Panc1 (cell line): ENCODE measurements around the gene KMT5B. TPM values are rescaled to one million over a fixed set of nuclear protein-coding genes. Genes with fewer than 3 reads are reported as not detected.

Experiments
- ATAC-seq: fragments of 200-7000 bp; cut with Tn5 transposase; 2 replicates; pipeline ENCODE4 v1.9.1; 2020; ENCODE audit warnings: mild to moderate bottlenecking, moderate library complexity
- BruUV-seq: library from RNA; stranded (reverse); fragments of 400-500 nt; replicated peaks from 2 replicates; lab custom pipeline; 2021; lab: Mats Ljungman, UMichigan
- CTCF ChIA-PET: fragments of 300-600 bp; sonication (Branson Sonifier 250); formaldehyde crosslinking; loops from one replicate; lab custom pipeline; 2022; ENCODE audit warnings: antibody characterized with exemption; lab: Charles Lee
- POLR2A ChIA-PET: fragments of 300-600 bp; sonication (Branson Sonifier 250); formaldehyde crosslinking; loops from one replicate; lab custom pipeline; 2022; ENCODE audit warnings: antibody characterized with exemption; lab: Charles Lee
- DNase-seq: peaks from one replicate; pipeline ENCODE4 v3.0.0-alpha.2; 2010; ENCODE audit warnings: low read depth, low spot score
- H3K27ac ChIP-seq: 2 replicates; pipeline ENCODE4 v1.5.1; 2011; ENCODE audit warnings: mild to moderate bottlenecking, low read length, inconsistent platforms
- H3K27me3 ChIP-seq: fragments of 200-500 bp; sonication (Bioruptor generic); 2 replicates; pipeline ENCODE4 v1.6.0; 2014; ENCODE audit warnings: low read length, inconsistent platforms; ENCODE audit not compliant: control insufficient read depth, insufficient read depth
- H3K36me3 ChIP-seq: fragments of 200-500 bp; sonication (Bioruptor generic); 2 replicates; pipeline ENCODE4 v1.5.1; 2014; ENCODE audit warnings: inconsistent platforms, mild to moderate bottlenecking, low read length, moderate library complexity; ENCODE audit not compliant: control insufficient read depth, insufficient read depth
- H3K4me1 ChIP-seq: 2 replicates; pipeline ENCODE4 v1.5.1; 2011; ENCODE audit warnings: inconsistent platforms, mild to moderate bottlenecking, low read length, moderate library complexity; ENCODE audit not compliant: control insufficient read depth, insufficient read depth
- H3K4me3 ChIP-seq, 2 experiments: 2 replicates each; pipeline ENCODE4 v1.5.1; 2011 to 2012; ENCODE audit warnings: low read depth in 2 of 2, low read length in 2 of 2, mild to moderate bottlenecking in 2 of 2, inconsistent platforms in 1 of 2, moderate library complexity in 1 of 2
- H3K9me3 ChIP-seq: fragments of 200-500 bp; sonication (Bioruptor generic); 2 replicates; pipeline ENCODE4 v1.5.1; 2014; ENCODE audit warnings: low read depth, mild to moderate bottlenecking, inconsistent platforms, low read length, moderate library complexity; ENCODE audit not compliant: control insufficient read depth, insufficient read depth
- POLR2AphosphoS5 ChIP-seq: IDR thresholded peaks from 2 replicates; pipeline ENCODE4 v1.6.1; 2012; ENCODE audit warnings: mild to moderate bottlenecking, low read depth, low read length, moderate library complexity
- SIN3A ChIP-seq: IDR thresholded peaks from 2 replicates; pipeline ENCODE4 v1.6.1; 2012; ENCODE audit warnings: low read depth, mild to moderate bottlenecking, low read length, moderate library complexity, borderline replicate concordance; ENCODE audit not compliant: insufficient read depth
- TCF7L2 ChIP-seq: IDR thresholded peaks from 2 replicates; pipeline ENCODE4 v1.6.1; 2011; ENCODE audit warnings: mild to moderate bottlenecking, low read depth, low read length, inconsistent platforms
- in situ Hi-C: cut with HindIII; loops from 2 replicates; pipeline ENCODE4 v1.10.0; 2016; ENCODE audit warnings: low sequenced_read_pairs, low pct_unique_long_range_greater_than_20kb
- intact Hi-C: fragments of 100-400 bp; cut with micrococcal nuclease; formaldehyde crosslinking; loops from one replicate; pipeline ENCODE4 v1.10.0; 2022; ENCODE audit not compliant: unreplicated experiment
- total RNA-seq: library from RNA; stranded (reverse); gene quantifications from one replicate; pipeline ENCODE4 v1.2.1, GENCODE V29; 2021; ENCODE audit not compliant: unreplicated experiment
- TF ChIP-seq, protein P1 (sequence below), 2 experiments: IDR thresholded peaks; 2 replicates each; pipeline ENCODE4 v1.6.1; 2011 to 2012; ENCODE audit warnings: low read depth in 2 of 2, control low read depth in 1 of 2, low read length in 1 of 2, mild to moderate bottlenecking in 1 of 2, moderate library complexity in 1 of 2; ENCODE audit not compliant: insufficient read depth in 1 of 2
- TF ChIP-seq, protein P2 (sequence below): fragments of 450-650 bp; IDR thresholded peaks from 2 replicates; pipeline ENCODE4 v1.5.1; 2017; ENCODE audit warnings: mild to moderate bottlenecking

Gene KMT5B
- total RNA-seq, 1 experiment from 2014 or later = 48.6 TPM

DNA sequence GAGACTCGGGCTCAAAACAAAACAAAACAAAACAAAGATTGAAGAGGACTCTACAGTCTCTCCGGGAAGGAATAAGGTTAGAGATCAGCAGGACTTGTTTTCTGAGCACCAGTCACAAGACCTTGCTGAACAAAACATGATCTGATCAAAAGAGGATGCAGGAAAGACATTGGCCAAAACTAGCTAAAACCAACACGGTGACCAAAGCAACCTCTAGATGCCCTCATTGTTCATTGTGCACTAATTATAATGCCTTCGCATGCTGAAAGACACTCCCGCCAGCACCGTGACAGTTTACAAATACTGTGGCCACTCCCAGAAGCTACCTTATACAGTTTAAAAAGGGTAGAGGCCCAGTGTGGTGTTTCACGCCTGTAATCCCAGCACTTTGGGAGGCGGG, 76.2 kb downstream of the KMT5B start:
- no peak for ATAC-seq
- ChIA-PET POLR2A (no interaction called here), CTCF (no interaction called here)
- in situ Hi-C loops (no loop called here), intact Hi-C loops (no loop called here)
- Histone ChIP-seq H3K27me3 (no peaks in the 10 kb centered on the region), H3K27ac (no peak overlapping the region), H3K36me3 (no peaks in the 10 kb centered on the region), H3K4me3 (no peak overlapping the region), H3K4me1 (peaks cover 10% of the 10 kb centered on the region), H3K9me3 (peaks cover 10% of the 10 kb centered on the region; the same call in 1 of the 2 replicates)
- TF ChIP-seq, protein P1, sequence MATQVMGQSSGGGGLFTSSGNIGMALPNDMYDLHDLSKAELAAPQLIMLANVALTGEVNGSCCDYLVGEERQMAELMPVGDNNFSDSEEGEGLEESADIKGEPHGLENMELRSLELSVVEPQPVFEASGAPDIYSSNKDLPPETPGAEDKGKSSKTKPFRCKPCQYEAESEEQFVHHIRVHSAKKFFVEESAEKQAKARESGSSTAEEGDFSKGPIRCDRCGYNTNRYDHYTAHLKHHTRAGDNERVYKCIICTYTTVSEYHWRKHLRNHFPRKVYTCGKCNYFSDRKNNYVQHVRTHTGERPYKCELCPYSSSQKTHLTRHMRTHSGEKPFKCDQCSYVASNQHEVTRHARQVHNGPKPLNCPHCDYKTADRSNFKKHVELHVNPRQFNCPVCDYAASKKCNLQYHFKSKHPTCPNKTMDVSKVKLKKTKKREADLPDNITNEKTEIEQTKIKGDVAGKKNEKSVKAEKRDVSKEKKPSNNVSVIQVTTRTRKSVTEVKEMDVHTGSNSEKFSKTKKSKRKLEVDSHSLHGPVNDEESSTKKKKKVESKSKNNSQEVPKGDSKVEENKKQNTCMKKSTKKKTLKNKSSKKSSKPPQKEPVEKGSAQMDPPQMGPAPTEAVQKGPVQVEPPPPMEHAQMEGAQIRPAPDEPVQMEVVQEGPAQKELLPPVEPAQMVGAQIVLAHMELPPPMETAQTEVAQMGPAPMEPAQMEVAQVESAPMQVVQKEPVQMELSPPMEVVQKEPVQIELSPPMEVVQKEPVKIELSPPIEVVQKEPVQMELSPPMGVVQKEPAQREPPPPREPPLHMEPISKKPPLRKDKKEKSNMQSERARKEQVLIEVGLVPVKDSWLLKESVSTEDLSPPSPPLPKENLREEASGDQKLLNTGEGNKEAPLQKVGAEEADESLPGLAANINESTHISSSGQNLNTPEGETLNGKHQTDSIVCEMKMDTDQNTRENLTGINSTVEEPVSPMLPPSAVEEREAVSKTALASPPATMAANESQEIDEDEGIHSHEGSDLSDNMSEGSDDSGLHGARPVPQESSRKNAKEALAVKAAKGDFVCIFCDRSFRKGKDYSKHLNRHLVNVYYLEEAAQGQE (IDR thresholded peaks at IDR 0.05; ENCODE audit: insufficient read depth in 1 of 2, low read depth in 2 of 2, low read length in 1 of 2) = no peak
- no peak for DNase-seq
- BruUV-seq = no TSS peak

DNA sequence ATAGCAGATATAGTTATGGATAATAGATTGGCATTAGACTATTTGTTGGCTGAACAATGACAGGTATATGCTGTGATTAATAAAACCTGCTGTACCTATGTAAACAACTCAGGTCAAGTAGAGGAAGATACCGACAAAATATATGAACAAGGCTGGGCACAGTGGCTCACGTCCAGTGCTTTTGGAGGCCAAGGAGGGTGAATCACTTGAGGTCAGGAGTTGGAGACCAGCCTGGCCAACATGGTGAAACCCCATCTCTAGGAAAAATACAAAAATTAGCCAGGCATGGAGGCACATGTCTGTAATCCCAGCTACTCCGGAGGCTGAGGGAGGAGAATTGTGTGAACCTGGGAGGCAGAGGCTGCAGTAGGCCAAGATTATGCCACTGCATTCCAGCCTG, 77.9 kb downstream of the KMT5B start:
- Histone ChIP-seq H3K9me3 (peaks cover 10% of the 10 kb centered on the region; the same call in 1 of the 2 replicates), H3K27ac (no peak overlapping the region), H3K36me3 (no peaks in the 10 kb centered on the region), H3K4me1 (peaks cover 9% of the 10 kb centered on the region), H3K27me3 (no peaks in the 10 kb centered on the region), H3K4me3 (no peak overlapping the region)
- DNase-seq (no peak), ATAC-seq (no peak)
- CTCF ChIA-PET = no interaction called here
- no TSS peak for BruUV-seq
- TF ChIP-seq, protein P2, sequence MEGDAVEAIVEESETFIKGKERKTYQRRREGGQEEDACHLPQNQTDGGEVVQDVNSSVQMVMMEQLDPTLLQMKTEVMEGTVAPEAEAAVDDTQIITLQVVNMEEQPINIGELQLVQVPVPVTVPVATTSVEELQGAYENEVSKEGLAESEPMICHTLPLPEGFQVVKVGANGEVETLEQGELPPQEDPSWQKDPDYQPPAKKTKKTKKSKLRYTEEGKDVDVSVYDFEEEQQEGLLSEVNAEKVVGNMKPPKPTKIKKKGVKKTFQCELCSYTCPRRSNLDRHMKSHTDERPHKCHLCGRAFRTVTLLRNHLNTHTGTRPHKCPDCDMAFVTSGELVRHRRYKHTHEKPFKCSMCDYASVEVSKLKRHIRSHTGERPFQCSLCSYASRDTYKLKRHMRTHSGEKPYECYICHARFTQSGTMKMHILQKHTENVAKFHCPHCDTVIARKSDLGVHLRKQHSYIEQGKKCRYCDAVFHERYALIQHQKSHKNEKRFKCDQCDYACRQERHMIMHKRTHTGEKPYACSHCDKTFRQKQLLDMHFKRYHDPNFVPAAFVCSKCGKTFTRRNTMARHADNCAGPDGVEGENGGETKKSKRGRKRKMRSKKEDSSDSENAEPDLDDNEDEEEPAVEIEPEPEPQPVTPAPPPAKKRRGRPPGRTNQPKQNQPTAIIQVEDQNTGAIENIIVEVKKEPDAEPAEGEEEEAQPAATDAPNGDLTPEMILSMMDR = no peak
- TF ChIP-seq POLR2AphosphoS5 = no peak
- TF ChIP-seq, protein P1 (IDR thresholded peaks at IDR 0.05; ENCODE audit: insufficient read depth in 1 of 2, low read depth in 2 of 2, low read length in 1 of 2) = no peak
- TF ChIP-seq SIN3A = no peak
- TF ChIP-seq TCF7L2 = no peak
- in situ Hi-C loops = no loop called here
- POLR2A ChIA-PET = no interaction called here
- intact Hi-C loops = no loop called here
